Type B pancreatic cell (in vitro differentiated cells): ENCODE results near the gene FOXP4. TPM values are rescaled to one million over a fixed set of nuclear protein-coding genes. Genes with fewer than 3 reads are reported as not detected.

ENCODE experiments used
- DNase-seq: peaks from one replicate; pipeline ENCODE4 v3.0.0; 2021; ENCODE audit warnings: mixed read lengths; ENCODE audit not compliant: unreplicated experiment; ENCODE audit errors: extremely low spot score
- H3K27ac Mint-ChIP-seq: 2 replicates; pipeline ENCODE4 v1.8.0; 2021; ENCODE audit warnings: mild to moderate bottlenecking, mixed read lengths
- H3K27me3 Mint-ChIP-seq: 2 replicates; pipeline ENCODE4 v1.8.0; 2021; ENCODE audit warnings: mixed read lengths
- H3K36me3 Mint-ChIP-seq: 2 replicates; pipeline ENCODE4 v1.8.0; 2021; ENCODE audit warnings: mixed read lengths
- H3K4me1 Mint-ChIP-seq: one replicate; pipeline ENCODE4 v1.8.0; 2021; ENCODE audit warnings: mixed read lengths; ENCODE audit not compliant: unreplicated experiment
- H3K4me3 Mint-ChIP-seq: 2 replicates; pipeline ENCODE4 v1.8.0; 2021; ENCODE audit warnings: mild to moderate bottlenecking, mixed read lengths
- H3K9me3 Mint-ChIP-seq: 2 replicates; pipeline ENCODE4 v1.8.0; 2021; ENCODE audit warnings: mixed read lengths
- CTCF ChIP-seq: fragments of 200-600 bp; sonication (generic); conservative IDR thresholded peaks from 2 replicates; pipeline ENCODE4 v1.5.0; 2021; ENCODE audit warnings: antibody characterized with exemption, mild to moderate bottlenecking
- total RNA-seq: library from RNA; stranded (reverse); gene quantifications from 2 replicates; pipeline ENCODE4 v1.2.1, GENCODE V29; 2021; ENCODE audit warnings: low replicate concordance

The FOXP4 gene
- total RNA-seq, 1 donor from 2014 or later = 100 TPM

GRCh38 chr6:41564448-41565142 lies 18.4 kb downstream of the FOXP4 start:
- DNase-seq = no peak
- Mint-ChIP-seq H3K4me1 (peaks cover 46% of the 10 kb centered on the region), H3K27me3 (no peaks in the 10 kb centered on the region), H3K4me3 (no peak overlapping the region), H3K27ac (no peak overlapping the region), H3K9me3 (no peaks in the 10 kb centered on the region), H3K36me3 (peaks cover 20% of the 10 kb centered on the region)
- TF ChIP-seq CTCF = no peak

GRCh38 chr6:41565701-41566100 lies 19.5 kb downstream of the FOXP4 start:
- Mint-ChIP-seq H3K9me3 (no peaks in the 10 kb centered on the region), H3K4me3 (no peak overlapping the region), H3K4me1 (peaks cover 48% of the 10 kb centered on the region), H3K27ac (no peak overlapping the region), H3K27me3 (no peaks in the 10 kb centered on the region), H3K36me3 (peaks cover 20% of the 10 kb centered on the region)
- no peak for TF ChIP-seq CTCF
- no peak for DNase-seq

GRCh38 chr6:41566961-41567360 lies 20.8 kb downstream of the FOXP4 start:
- Mint-ChIP-seq H3K36me3 (peaks cover 24% of the 10 kb centered on the region), H3K4me3 (no peak overlapping the region), H3K27ac (no peak overlapping the region), H3K4me1 (peaks cover 53% of the 10 kb centered on the region), H3K9me3 (no peaks in the 10 kb centered on the region), H3K27me3 (no peaks in the 10 kb centered on the region)
- TF ChIP-seq CTCF = no peak
- no peak for DNase-seq

- Mint-ChIP-seq H3K4me3 (no peak overlapping the region), H3K9me3 (no peaks in the 10 kb centered on the region), H3K27ac (peak overlapping the region; percentile 74), H3K36me3 (peaks cover 28% of the 10 kb centered on the region), H3K4me1 (peaks cover 53% of the 10 kb centered on the region), H3K27me3 (no peaks in the 10 kb centered on the region)
- DNase-seq = no peak
- no peak for TF ChIP-seq CTCF
These were observed 21.5 kb downstream of the FOXP4 start for GRCh38 chr6:41567684-41568083.

- H3K4me1 Mint-ChIP-seq = peaks cover 53% of the 10 kb centered on the region
These were observed 22.0 kb downstream of the FOXP4 start for GRCh38 chr6:41568202-41568584.

More at GRCh38 chr6:41568202-41568584, 22.0 kb downstream of the FOXP4 start:
- no peak for DNase-seq
- no peaks in the 10 kb centered on the region for H3K27me3 Mint-ChIP-seq
- H3K27ac Mint-ChIP-seq = peak overlapping the region; percentile 74
- peaks cover 33% of the 10 kb centered on the region for H3K36me3 Mint-ChIP-seq
- H3K9me3 Mint-ChIP-seq = no peaks in the 10 kb centered on the region
- H3K4me3 Mint-ChIP-seq = no peak overlapping the region
- no peak for TF ChIP-seq CTCF
